Uterus (tissue), 2 donors: ENCODE data around the gene AQP4.

Source experiments
- POLR2A ChIP-seq, 2 donors: fragments of 450-650 bp; IDR thresholded peaks; one replicate each; pipeline ENCODE4 v1.6.1; 2016; ENCODE audit warnings: antibody characterized with exemption in 2 of 2, mild to moderate bottlenecking in 1 of 2, moderate library complexity in 1 of 2
- TF ChIP-seq, protein P1 (sequence below), 4 experiments: fragments of 200-600 bp in 2 of 4; fragments of 450-650 bp in 2 of 4; sonication (generic) in 2 of 4; IDR thresholded peaks; one replicate each; pipeline ENCODE4 v1.5.1; 2016 to 2019; ENCODE audit warnings: antibody characterized with exemption in 4 of 4, mild to moderate bottlenecking in 2 of 4, moderate library complexity in 1 of 4

DNA sequence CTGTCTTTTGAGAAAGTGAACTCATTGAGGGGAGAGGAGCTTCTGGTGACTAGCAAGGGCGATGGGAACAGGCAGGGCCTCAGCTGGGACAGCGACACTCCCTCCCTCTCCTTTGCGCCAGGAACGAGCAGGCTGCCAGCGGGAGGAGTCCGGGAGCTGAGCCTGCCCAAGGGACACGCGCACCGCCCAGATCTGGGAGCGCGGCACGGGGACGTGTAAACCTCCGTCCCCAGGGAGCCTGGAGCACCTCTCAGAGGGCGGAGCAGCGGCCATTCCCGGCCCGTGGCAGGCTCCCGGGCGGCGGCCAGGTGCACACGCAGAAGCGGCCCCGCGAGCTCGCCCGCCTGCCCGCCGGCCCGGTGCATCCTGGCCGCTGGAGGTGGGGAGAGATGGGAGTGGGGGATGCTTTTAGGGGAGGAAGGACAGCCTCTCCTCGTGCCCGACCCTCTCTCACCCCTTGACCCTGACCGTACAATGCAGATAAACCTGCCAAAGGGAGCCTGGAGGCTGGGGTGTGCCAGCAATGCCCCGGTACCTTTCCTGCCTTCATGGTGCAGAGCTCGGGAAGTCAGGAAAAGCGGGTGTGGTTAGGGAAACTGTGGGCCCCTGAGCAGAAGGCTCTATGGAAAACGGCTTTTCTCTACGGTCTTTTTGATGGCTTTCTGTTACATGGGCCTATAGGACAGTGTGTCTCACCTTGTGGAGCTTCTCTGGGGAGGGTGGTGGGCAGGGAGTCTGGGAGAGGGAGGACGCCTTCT lies 2.2 kb downstream of the AQP4 start:
- TF ChIP-seq, protein P1, sequence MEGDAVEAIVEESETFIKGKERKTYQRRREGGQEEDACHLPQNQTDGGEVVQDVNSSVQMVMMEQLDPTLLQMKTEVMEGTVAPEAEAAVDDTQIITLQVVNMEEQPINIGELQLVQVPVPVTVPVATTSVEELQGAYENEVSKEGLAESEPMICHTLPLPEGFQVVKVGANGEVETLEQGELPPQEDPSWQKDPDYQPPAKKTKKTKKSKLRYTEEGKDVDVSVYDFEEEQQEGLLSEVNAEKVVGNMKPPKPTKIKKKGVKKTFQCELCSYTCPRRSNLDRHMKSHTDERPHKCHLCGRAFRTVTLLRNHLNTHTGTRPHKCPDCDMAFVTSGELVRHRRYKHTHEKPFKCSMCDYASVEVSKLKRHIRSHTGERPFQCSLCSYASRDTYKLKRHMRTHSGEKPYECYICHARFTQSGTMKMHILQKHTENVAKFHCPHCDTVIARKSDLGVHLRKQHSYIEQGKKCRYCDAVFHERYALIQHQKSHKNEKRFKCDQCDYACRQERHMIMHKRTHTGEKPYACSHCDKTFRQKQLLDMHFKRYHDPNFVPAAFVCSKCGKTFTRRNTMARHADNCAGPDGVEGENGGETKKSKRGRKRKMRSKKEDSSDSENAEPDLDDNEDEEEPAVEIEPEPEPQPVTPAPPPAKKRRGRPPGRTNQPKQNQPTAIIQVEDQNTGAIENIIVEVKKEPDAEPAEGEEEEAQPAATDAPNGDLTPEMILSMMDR (IDR thresholded peaks at IDR 0.05): no peak
- no peak for TF ChIP-seq POLR2A (IDR thresholded peaks at IDR 0.05)
